Heart right ventricle (tissue), 16 donors: ENCODE results near the gene CBX2. TPM values are rescaled to one million over a fixed set of nuclear protein-coding genes. Genes with fewer than 3 reads are reported as not detected.
A peak's percentile ranks its signal among the peaks of the same experiment; 100 is the strongest.

Source experiments
- ATAC-seq, 8 donors: fragments of 200-7000 bp; cut with Tn5 transposase; one replicate each; pipeline ENCODE4 v1.9.1; 2020; ENCODE audit warnings: mild to moderate bottlenecking in 8 of 8, moderate library complexity in 8 of 8, moderate number of reproducible peaks in 1 of 8
- DNase-seq, 2 donors: peaks; one replicate each; pipeline ENCODE4 v3.0.0-alpha.2; 2020
- H3K27ac ChIP-seq, 10 donors: fragments of 200-600 bp; sonication (generic) in 2 of 10; one replicate each; pipeline versions ENCODE4 v1.5.0 to v1.8.0; 2020 to 2022; ENCODE audit warnings: mild to moderate bottlenecking in 3 of 10
- H3K27me3 ChIP-seq, 7 donors: fragments of 200-600 bp; one replicate each; pipeline ENCODE4 v1.8.0; 2021 to 2022; ENCODE audit warnings: mild to moderate bottlenecking in 2 of 7
- H3K36me3 ChIP-seq, 9 donors: fragments of 200-600 bp; sonication (generic) in 1 of 9; one replicate each; pipeline versions ENCODE4 v1.5.0 to v1.8.0; 2020 to 2022; ENCODE audit warnings: mild to moderate bottlenecking in 2 of 9
- H3K4me1 ChIP-seq, 9 donors: fragments of 200-600 bp; sonication (generic) in 1 of 9; one replicate each; pipeline versions ENCODE4 v1.5.0 to v1.8.0; 2020 to 2022; ENCODE audit warnings: mild to moderate bottlenecking in 4 of 9
- H3K4me3 ChIP-seq, 10 donors: fragments of 200-600 bp; sonication (generic) in 2 of 10; one replicate each; pipeline versions ENCODE4 v1.5.0 to v1.8.0; 2020 to 2022; ENCODE audit warnings: mild to moderate bottlenecking in 7 of 10, moderate library complexity in 2 of 10
- H3K9me3 ChIP-seq, 11 donors: fragments of 200-600 bp in 10 of 11; sonication (generic) in 2 of 11; one replicate each; pipeline versions ENCODE4 v1.5.0 to v1.8.0; 2013 to 2022; ENCODE audit warnings: mild to moderate bottlenecking in 2 of 11, control low read depth in 1 of 11, moderate library complexity in 1 of 11
- CTCF ChIP-seq, 9 donors: fragments of 200-600 bp; sonication (generic) in 2 of 9; IDR thresholded peaks; one replicate each; pipeline versions ENCODE4 v1.5.0 to v1.8.0; 2021 to 2022; ENCODE audit warnings: antibody characterized with exemption in 9 of 9, mild to moderate bottlenecking in 5 of 9, moderate library complexity in 1 of 9
- WGBS, 2 donors: extraction: QIAGEN DNeasy Blood & Tissue Kit; methylation state at CpG; one replicate each; pipeline ENCODE4 v1.1.7; 2013; ENCODE audit warnings: inconsistent platforms in 1 of 2; 5-methylcytosine and 5-hydroxymethylcytosine counted together
- intact Hi-C, 10 donors: fragments of 100-400 bp; cut with DNase I; formaldehyde crosslinking; loops; one replicate each; pipeline versions ENCODE4 v1.11.1 to v1.14.2; 2022
- long read RNA-seq, 3 donors: library from polyadenylated mRNA; unstranded; transcript quantifications; one replicate each; pipeline ENCODE4 v2.0.0, GENCODE V29; 2020 to 2021
- polyA plus RNA-seq, 2 donors: library from polyadenylated mRNA; stranded (reverse); fragments of 200-250 nt; gene quantifications; one replicate each; pipeline ENCODE4 v1.2.3, GENCODE V29; 2013
- total RNA-seq, 10 donors: library from RNA; stranded (reverse); fragmentation: NEBNext Ultra II Directional in 3 of 10; extraction: Animal tissue kit (Norgen Biotek cat#: 25700) in 3 of 10; gene quantifications; one replicate each; pipeline versions ENCODE4 v1.2.1 to v1.2.4, GENCODE V29; 2021 to 2023
- donor health status: Arrhythmogenic right ventricular cardiomyopathy.
- donor health status: ischemic (EF 13 %, LVEDD 7.1; RV severe dilation, severe dysfunction).
- donor health status: healthy with polysubstance abuse.
- donor health status: DM: no; HTN: yes; CAD: no.
- donor health status: DM: no; HTN: no; CAD: no.
- donor health status: ischemic (EF 25% LVEDD 6.9; RV normal size, moderate dysfunction).
- donor health status: ischemic (EF 25% LVEDD 5.7; RV mildly dilated, moderate dysfunction).
- donor health status: healthy.
- donor health status: DM: yes; HTN: yes; CAD: no.
- donor health status: Ischemic cardiomyopathy.
- donor health status: ischemic (EF 35%, LVEDD 5.7; RV mildly dilated, moderate dysfunction).
- donor health status: nonischemic (EF 11% LVEDD 7.7; RV severe dilation, severe dysfunction).
- donor health status: DM: yes; HTN: yes; CAD: no.
- donor health status: PGD.
- donor health status: ischemic (EF 29% LVEDD 5.4; RV normal size, mild dysfunction).
- donor health status: nonischemic (EF 23%, LVEDD 6.1; RV moderate dilation, normal function).

Gene CBX2
- total RNA-seq (1 to 10 TPM; 1.5 to 3.9 (median 2.7) TPM), polyA plus RNA-seq (1 to 10 TPM; 2.9 to 7.1 TPM)
- long read RNA-seq, donor 1, full-length matches to known transcripts = 3 of 6 reads
- long read RNA-seq, donor 1, partial matches to known transcripts = 0 of 6 reads
- long read RNA-seq, donor 1, other reads (novel, unspliced or antisense) = 3 of 6 reads
- long read RNA-seq, donor 2, full-length matches to known transcripts = 4 of 7 reads
- long read RNA-seq, donor 2, partial matches to known transcripts = 0 of 7 reads
- long read RNA-seq, donor 2, other reads (novel, unspliced or antisense) = 3 of 7 reads
- long read RNA-seq, donor 3, full-length matches to known transcripts = 1 of 6 reads
- long read RNA-seq, donor 3, partial matches to known transcripts = 0 of 6 reads
- long read RNA-seq, donor 3, other reads (novel, unspliced or antisense) = 5 of 6 reads

- Histone ChIP-seq H3K9me3 (no peaks in the 10 kb centered on the region), H3K4me1 (peaks cover 0 to 48% (median 21%) of the 10 kb centered on the region in 9 donors), H3K27me3 (peaks cover 0 to 79% (median 38%) of the 10 kb centered on the region in 7 donors), H3K36me3 (peaks cover 0 to 5% (median 0%) of the 10 kb centered on the region in 9 donors), H3K27ac (peak within 1 kb of the TSS; percentile 2 to 85 (median 77)), H3K4me3 (peak within 1 kb of the TSS; percentile 63 to 87 (median 77))
- DNase-seq (peak; percentile 78 to 88), ATAC-seq (peak; percentile 38 to 82 (median 70))
- intact Hi-C loops = loop anchor here in 2 of 10 donors (2.0 to 5.0 kb wide), 2 partner anchors 31 to 36 kb away; no protein-coding TSS in a partner anchor
- 1 to 2% methylated on average over 24 to 94 of the region's 96 CpGs for WGBS, 2 donors
- no peak for TF ChIP-seq CTCF (IDR thresholded peaks at IDR 0.05)
Observed at GRCh38 chr17:79777894-79778503, at the start of gene CBX2. CBX2 (plus strand) TSS chr17:79778148; CDS start chr17:79778236, 88 bp downstream.

GRCh38 chr17:79728169-79728907 lies 49.6 kb upstream of the CBX2 start:
- Histone ChIP-seq H3K36me3 (no peaks in the 10 kb centered on the region), H3K9me3 (no peaks in the 10 kb centered on the region), H3K27ac (peak overlapping the region in 2 of 10 donors; percentile 30 to 76), H3K4me3 (peak overlapping the region; percentile 34 to 63 (median 54)), H3K4me1 (peaks cover 0 to 18% (median 11%) of the 10 kb centered on the region in 9 donors), H3K27me3 (no peaks in the 10 kb centered on the region)
- ATAC-seq = peak; percentile 78 to 92 (median 88)
- WGBS, 2 donors = 38 to 43% methylated on average over 22 of the region's 22 CpGs
- peak; percentile 60 to 90 for DNase-seq
- intact Hi-C loops = no loop called here
- no peak for TF ChIP-seq CTCF (IDR thresholded peaks at IDR 0.05)

- Histone ChIP-seq H3K4me1 (peaks cover 0 to 19% (median 11%) of the 10 kb centered on the region in 9 donors), H3K27ac (no peak overlapping the region), H3K4me3 (peak overlapping the region; percentile 34 to 63 (median 54)), H3K27me3 (no peaks in the 10 kb centered on the region), H3K9me3 (no peaks in the 10 kb centered on the region), H3K36me3 (no peaks in the 10 kb centered on the region)
- DNase-seq (no peak), ATAC-seq (peak in 5 of 8 donors; percentile 6 to 31 (median 20))
- intact Hi-C loops = no loop called here
- no peak for TF ChIP-seq CTCF (IDR thresholded peaks at IDR 0.05)
- WGBS, 2 donors = 67 to 74% methylated on average over 26 of the region's 26 CpGs
Observed at GRCh38 chr17:79728908-79729471, 49.0 kb upstream of the CBX2 start.

- Histone ChIP-seq H3K27ac (no peak overlapping the region), H3K9me3 (no peaks in the 10 kb centered on the region), H3K27me3 (no peaks in the 10 kb centered on the region), H3K4me1 (peaks cover 0 to 19% (median 11%) of the 10 kb centered on the region in 9 donors), H3K36me3 (no peaks in the 10 kb centered on the region), H3K4me3 (no peak overlapping the region)
- DNase-seq (no peak), ATAC-seq (no peak)
- intact Hi-C loops = no loop called here
- WGBS, 2 donors = 92% methylated on average over 12 of the region's 12 CpGs
- no peak for TF ChIP-seq CTCF (IDR thresholded peaks at IDR 0.05)
Observed at GRCh38 chr17:79729761-79730160, 48.2 kb upstream of the CBX2 start.
